K562 (cell line): ENCODE data around the gene IFFO2. TPM values are rescaled to one million over a fixed set of nuclear protein-coding genes. Genes with fewer than 3 reads are reported as not detected.

Experiments
- ATF2 ChIP-seq: sonication (generic); formaldehyde crosslinking; IDR thresholded peaks from 2 replicates; pipeline ENCODE4 v1.8.1; 2022; ENCODE audit warnings: missing genetic modification reagents
- HES1 ChIP-seq: fragments of 450-650 bp; IDR thresholded peaks from 2 replicates; pipeline ENCODE4 v1.6.1; 2016; ENCODE audit warnings: low read depth, mild to moderate bottlenecking, moderate library complexity
- KAT8 ChIP-seq: fragments of 450-650 bp; IDR thresholded peaks from 2 replicates; pipeline ENCODE4 v1.6.1; 2016; ENCODE audit warnings: low read depth, mild to moderate bottlenecking
- TCF7L2 ChIP-seq: fragments of 150-350 bp; IDR thresholded peaks from 2 replicates; pipeline ENCODE4 v1.6.1; 2016; ENCODE audit warnings: low read depth, mild to moderate bottlenecking, low read length, moderate library complexity
- UBTF ChIP-seq, 2 experiments: IDR thresholded peaks; 2 replicates each; pipeline ENCODE4 v1.6.1; 2012; ENCODE audit warnings: improper control_type of control experiment in 2 of 2, low read depth in 2 of 2, low read length in 2 of 2, borderline replicate concordance in 1 of 2
- ZNF263 ChIP-seq: sonication (generic); formaldehyde crosslinking; IDR thresholded peaks from 2 replicates; pipeline ENCODE4 v1.8.0; 2022; ENCODE audit warnings: mild to moderate bottlenecking, missing genetic modification reagents, borderline replicate concordance
- polyA plus RNA-seq, 8 experiments: library from polyadenylated mRNA; depleted of rRNA in 4 of 8; stranded (reverse) in 5 of 8; unstranded in 3 of 8; fragments of >200 nt; fragmentation: Nextera tagmentation in 2 of 8; fragmentation: Illumina TruSeq in 1 of 8; extraction: Ambion mirVana in 2 of 8; extraction: Trizol in 1 of 8; gene quantifications; 2 replicates each; pipeline versions ENCODE4 v1.2.1 to v1.2.3, GENCODE V29; 2011 to 2014; ENCODE audit warnings: inconsistent platforms in 1 of 8, missing spikeins in 1 of 8
- total RNA-seq, 7 experiments: library from RNA; depleted of rRNA in 6 of 7; stranded (reverse); fragments of >200 nt in 6 of 7; fragmentation: Illumina TruSeq in 2 of 7; extraction: Trizol in 2 of 7; gene quantifications; 2 replicates each; pipeline versions ENCODE4 v1.2.1 to v1.2.3, GENCODE V29; 2011 to 2021; ENCODE audit warnings: low replicate concordance in 1 of 7

Gene IFFO2
- total and polyA plus RNA-seq, 9 of the 15 experiments (the other 6 are each of a cell fraction or from before 2014, with no cell fraction given) = 0.15 to 1.0 (median 0.44) TPM; not detected in 2

- TF ChIP-seq ATF2 (no peak), TCF7L2 (peak; percentile 98), KAT8 (no peak), UBTF (IDR thresholded peaks at IDR 0.05; ENCODE audit: borderline replicate concordance in 1 of 2, low read depth in 2 of 2, low read length in 2 of 2) (peak in 1 of 2 experiments; percentile 47; a peak in 1 of 4 replicates), ZNF263 (CRISPR knock-in tag) (no peak), HES1 (peak; percentile 79)
- TF ChIP-seq, all 486 proteins: peak for 156
These were observed 53.8 kb downstream of the IFFO2 start, which contains the start of gene ALDH4A1 (continued) for GRCh38 chr1:18902523-18903290.
